K562 (cell line): ENCODE results near the gene ERRFI1. TPM values are rescaled to one million over a fixed set of nuclear protein-coding genes. Genes with fewer than 3 reads are reported as not detected.

ENCODE experiments used
- ATF3 ChIP-seq, 2 experiments: fragments of 450-650 bp in 1 of 2; sonication (generic) in 1 of 2; formaldehyde crosslinking in 1 of 2; IDR thresholded peaks in 1 of 2; conservative IDR thresholded peaks in 1 of 2; 2 replicates each; pipeline versions ENCODE4 v1.6.1 to v1.8.1; 2016 to 2023; ENCODE audit warnings: mild to moderate bottlenecking in 2 of 2, moderate library complexity in 2 of 2, inconsistent platforms in 1 of 2, missing genetic modification reagents in 1 of 2
- CHD2 ChIP-seq: IDR thresholded peaks from 2 replicates; pipeline ENCODE4 v1.6.1; 2011; ENCODE audit warnings: low read depth, low read length
- HES1 ChIP-seq: fragments of 450-650 bp; IDR thresholded peaks from 2 replicates; pipeline ENCODE4 v1.6.1; 2016; ENCODE audit warnings: low read depth, mild to moderate bottlenecking, moderate library complexity
- HEY1 ChIP-seq: fragments of 250-450 bp; sonication (Bioruptor Pico); IDR thresholded peaks from 2 replicates; pipeline ENCODE4 v1.5.0; 2020; ENCODE audit warnings: mild to moderate bottlenecking, moderate library complexity, borderline replicate concordance
- HNRNPL ChIP-seq: fragments of 200-400 bp; formaldehyde crosslinking; IDR thresholded peaks from 2 replicates; pipeline ENCODE4 v1.6.1; 2017; ENCODE audit warnings: low read depth, mild to moderate bottlenecking, low read length
- HNRNPUL1 ChIP-seq: fragments of 200-400 bp; formaldehyde crosslinking; IDR thresholded peaks from 2 replicates; pipeline ENCODE4 v1.6.1; 2017; ENCODE audit warnings: low read length
- HOXB6 ChIP-seq: fragments of 250-450 bp; sonication (Bioruptor Pico); IDR thresholded peaks from 2 replicates; pipeline ENCODE4 v1.5.1; 2022; ENCODE audit warnings: mild to moderate bottlenecking, borderline replicate concordance
- KDM2B ChIP-seq: fragments of 250-450 bp; sonication (Bioruptor Pico); IDR thresholded peaks from 2 replicates; pipeline ENCODE4 v1.8.0; 2021; ENCODE audit warnings: mild to moderate bottlenecking, moderate library complexity
- MEF2D ChIP-seq: conservative IDR thresholded peaks from 2 replicates; pipeline ENCODE4 v1.6.1; 2016; ENCODE audit warnings: low read depth, missing genetic modification characterization, missing compliant biosample characterization
- MYBL2 ChIP-seq, 2 experiments: fragments of 450-650 bp in 1 of 2; sonication (generic) in 1 of 2; formaldehyde crosslinking in 1 of 2; IDR thresholded peaks; 2 replicates each; pipeline versions ENCODE4 v1.6.1 to v1.8.1; 2017 to 2022; ENCODE audit warnings: borderline replicate concordance in 1 of 2, inconsistent platforms in 1 of 2, low read depth in 1 of 2, mild to moderate bottlenecking in 1 of 2, missing genetic modification reagents in 1 of 2, moderate library complexity in 1 of 2
- NR1H2 ChIP-seq: sonication (generic); formaldehyde crosslinking; IDR thresholded peaks from 2 replicates; pipeline ENCODE4 v1.4.0; 2020; ENCODE audit warnings: mild to moderate bottlenecking, missing genetic modification reagents
- POLR2A ChIP-seq: fragments of 450-650 bp; conservative IDR thresholded peaks from 2 replicates; pipeline ENCODE4 v1.6.1; 2016
- PRPF4 ChIP-seq: fragments of 200-400 bp; formaldehyde crosslinking; IDR thresholded peaks from one replicate; pipeline ENCODE4 v1.6.1; 2017; ENCODE audit warnings: low read length, low read depth, mild to moderate bottlenecking; ENCODE audit not compliant: insufficient read depth, poor library complexity, severe bottlenecking
- PTBP1 ChIP-seq: fragments of 200-400 bp; formaldehyde crosslinking; IDR thresholded peaks from 2 replicates; pipeline ENCODE4 v1.6.1; 2017; ENCODE audit warnings: low read depth, low read length
- SNIP1 ChIP-seq: fragments of 450-650 bp; IDR thresholded peaks from 2 replicates; pipeline ENCODE4 v1.7.1; 2017; ENCODE audit warnings: low read depth, mild to moderate bottlenecking
- SRSF3 ChIP-seq: fragments of 200-400 bp; formaldehyde crosslinking; IDR thresholded peaks from 2 replicates; pipeline ENCODE4 v1.6.1; 2016; ENCODE audit warnings: mild to moderate bottlenecking, low read length, moderate library complexity; ENCODE audit not compliant: insufficient read depth
- TAF1 ChIP-seq: IDR thresholded peaks from 2 replicates; pipeline ENCODE4 v1.6.1; 2011; ENCODE audit warnings: mild to moderate bottlenecking, low read length, moderate library complexity; ENCODE audit not compliant: insufficient read depth, control insufficient read depth, severe bottlenecking; ENCODE audit errors: extremely low read depth
- TAF9B ChIP-seq: fragments of 450-650 bp; IDR thresholded peaks from 2 replicates; pipeline ENCODE4 v1.6.1; 2018; ENCODE audit warnings: mild to moderate bottlenecking; ENCODE audit not compliant: partially characterized antibody
- TBL1XR1 ChIP-seq, 2 experiments: IDR thresholded peaks; 2 replicates each; pipeline ENCODE4 v1.6.1; 2012; ENCODE audit warnings: improper control_type of control experiment in 2 of 2, low read length in 2 of 2, mild to moderate bottlenecking in 1 of 2
- TBP ChIP-seq: optimal IDR thresholded peaks from 2 replicates; pipeline ENCODE3; 2011; ENCODE audit warnings: low read depth, low read length, improper control_type of control experiment
- THRAP3 ChIP-seq: fragments of 450-650 bp; IDR thresholded peaks from 2 replicates; pipeline ENCODE4 v1.6.1; 2016; ENCODE audit warnings: mild to moderate bottlenecking, inconsistent platforms, borderline replicate concordance
- ZNF140 ChIP-seq: fragments of 250-450 bp; sonication (Bioruptor Pico); IDR thresholded peaks from 2 replicates; pipeline ENCODE4 v1.8.0; 2021; ENCODE audit warnings: moderate library complexity, mild to moderate bottlenecking, inconsistent platforms
- ZNF174 ChIP-seq: fragments of 250-450 bp; sonication (Bioruptor Pico); IDR thresholded peaks from 2 replicates; pipeline ENCODE4 v1.4.0; 2020; ENCODE audit warnings: mild to moderate bottlenecking
- ZNF282 ChIP-seq: sonication (generic); formaldehyde crosslinking; IDR thresholded peaks from 2 replicates; pipeline ENCODE4 v1.8.1; 2023; ENCODE audit warnings: missing genetic modification reagents
- polyA plus RNA-seq, 8 experiments: library from polyadenylated mRNA; depleted of rRNA in 4 of 8; stranded (reverse) in 5 of 8; unstranded in 3 of 8; fragments of >200 nt; fragmentation: Nextera tagmentation in 2 of 8; fragmentation: Illumina TruSeq in 1 of 8; extraction: Ambion mirVana in 2 of 8; extraction: Trizol in 1 of 8; gene quantifications; 2 replicates each; pipeline versions ENCODE4 v1.2.1 to v1.2.3, GENCODE V29; 2011 to 2014; ENCODE audit warnings: inconsistent platforms in 1 of 8, missing spikeins in 1 of 8
- total RNA-seq, 7 experiments: library from RNA; depleted of rRNA in 6 of 7; stranded (reverse); fragments of >200 nt in 6 of 7; fragmentation: Illumina TruSeq in 2 of 7; extraction: Trizol in 2 of 7; gene quantifications; 2 replicates each; pipeline versions ENCODE4 v1.2.1 to v1.2.3, GENCODE V29; 2011 to 2021; ENCODE audit warnings: low replicate concordance in 1 of 7
- TF ChIP-seq, protein P1 (sequence below): IDR thresholded peaks from 2 replicates; pipeline ENCODE4 v1.6.1; 2012; ENCODE audit warnings: low read depth, low read length, improper control_type of control experiment, borderline replicate concordance

The ERRFI1 gene
- total and polyA plus RNA-seq, 9 of the 15 experiments (the other 6 are each of a cell fraction or from before 2014, with no cell fraction given): 0.67 to 4.4 (median 1.1) TPM

- TF ChIP-seq TAF9B (peak; percentile 76), HOXB6 (CRISPR knock-in tag) (no peak), ATF3 (IDR thresholded peaks at IDR 0.05) (peak; percentile 90), ATF3 (CRISPR knock-in tag; conservative IDR thresholded peaks at IDR 0.05) (peak; percentile 84), NR1H2 (CRISPR knock-in tag) (no peak), MYBL2 (IDR thresholded peaks at IDR 0.05; ENCODE audit: low read depth) (no peak), MYBL2 (CRISPR knock-in tag; IDR thresholded peaks at IDR 0.05; ENCODE audit: borderline replicate concordance) (no peak), HNRNPUL1 (no peak), TBP (no peak), SRSF3 (no peak), CHD2 (0 out of 2 replicates have a peak, but pooled peaks have one; percentile 24), PRPF4 (no peak), THRAP3 (no peak), KDM2B (CRISPR knock-in tag) (no peak; the same call in 1 of the 2 replicates), ZNF140 (CRISPR knock-in tag) (no peak), HES1 (peak; percentile 66; the same call in 1 of the 2 replicates), TAF1 (peak; percentile 54), HEY1 (CRISPR knock-in tag) (no peak), PTBP1 (0 out of 2 replicates have a peak, but pooled peaks have one; percentile 36), TBL1XR1 (IDR thresholded peaks at IDR 0.05; ENCODE audit: low read length in 2 of 2) (peak in 1 of 2 experiments; percentile 91; a peak in 2 of 4 replicates), HNRNPL (0 out of 2 replicates have a peak, but pooled peaks have one; percentile 29), ZNF174 (no peak), SNIP1 (no peak), POLR2A (no peak), ZNF282 (no peak), MEF2D (no peak; the same call in 1 of the 2 replicates)
- TF ChIP-seq, protein P1, sequence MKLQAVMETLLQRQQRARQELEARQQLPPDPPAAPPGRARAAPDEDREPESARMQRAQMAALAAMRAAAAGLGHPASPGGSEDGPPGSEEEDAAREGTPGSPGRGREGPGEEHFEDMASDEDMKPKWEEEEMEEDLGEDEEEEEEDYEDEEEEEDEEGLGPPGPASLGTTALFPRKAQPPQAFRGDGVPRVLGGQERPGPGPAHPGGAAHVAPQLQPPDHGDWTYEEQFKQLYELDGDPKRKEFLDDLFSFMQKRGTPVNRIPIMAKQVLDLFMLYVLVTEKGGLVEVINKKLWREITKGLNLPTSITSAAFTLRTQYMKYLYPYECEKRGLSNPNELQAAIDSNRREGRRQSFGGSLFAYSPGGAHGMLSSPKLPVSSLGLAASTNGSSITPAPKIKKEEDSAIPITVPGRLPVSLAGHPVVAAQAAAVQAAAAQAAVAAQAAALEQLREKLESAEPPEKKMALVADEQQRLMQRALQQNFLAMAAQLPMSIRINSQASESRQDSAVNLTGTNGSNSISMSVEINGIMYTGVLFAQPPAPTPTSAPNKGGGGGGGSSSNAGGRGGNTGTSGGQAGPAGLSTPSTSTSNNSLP: 0 out of 2 replicates have a peak, but pooled peaks have one; percentile 18
These were observed 21.1 kb downstream of the ERRFI1 start (continued) for GRCh38 chr1:8004803-8005573.
